ENCODE data around the gene BRPF3.

BRPF3 gene

GRCh38 chr6:36196113-36196879, at the start of gene BRPF3:
Gene BRPF3, plus strand, starts transcription at chr6:36196744. Its CDS starts 3,579 bp downstream, at chr6:36200323.
- peak; percentile 63 for DNase-seq

- DNase-seq, result no peak
These were observed 49.2 kb upstream of the BRPF3 start for GRCh38 chr6:36147294-36147693.

DNA sequence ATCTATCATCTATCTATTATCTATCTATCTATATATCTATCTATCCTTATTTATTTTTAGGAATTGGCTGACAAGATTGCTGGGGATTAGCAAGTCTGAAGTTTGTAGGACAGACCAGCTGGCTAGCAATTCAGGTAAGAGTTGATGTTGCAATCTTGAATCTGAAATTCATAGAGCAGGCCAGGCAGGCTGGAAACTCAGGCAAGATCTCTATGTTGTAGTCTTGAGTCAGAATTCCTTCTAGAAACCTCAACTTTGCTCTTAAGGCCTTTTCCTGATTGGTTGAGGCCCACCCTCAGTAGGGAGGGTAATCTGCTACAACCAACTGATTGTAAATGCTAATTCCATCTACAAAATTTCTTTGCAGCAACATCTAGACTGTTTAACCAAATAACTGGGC, 47.1 kb upstream of the BRPF3 start:
- DNase-seq, result no peak

DNA sequence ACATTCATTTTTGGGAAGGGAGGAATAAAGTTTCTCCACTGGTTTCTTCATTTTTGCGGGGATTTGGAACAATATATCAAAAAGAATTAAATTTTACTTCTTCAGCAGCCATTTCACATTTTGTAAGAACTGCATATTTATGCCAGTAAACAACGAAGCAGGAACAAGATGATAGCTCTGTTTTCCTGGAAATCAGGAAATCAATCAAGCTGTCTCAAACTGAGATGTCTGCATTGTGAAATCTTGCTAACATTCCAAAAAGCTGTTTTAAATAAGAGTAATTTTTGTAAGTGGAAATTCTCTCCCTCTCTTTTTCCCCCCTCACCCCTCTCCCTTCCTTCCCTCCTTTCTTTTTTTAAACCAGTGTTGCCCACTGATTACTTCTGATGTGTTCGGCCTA, 46.3 kb upstream of the BRPF3 start:
- no peak for DNase-seq

DNA sequence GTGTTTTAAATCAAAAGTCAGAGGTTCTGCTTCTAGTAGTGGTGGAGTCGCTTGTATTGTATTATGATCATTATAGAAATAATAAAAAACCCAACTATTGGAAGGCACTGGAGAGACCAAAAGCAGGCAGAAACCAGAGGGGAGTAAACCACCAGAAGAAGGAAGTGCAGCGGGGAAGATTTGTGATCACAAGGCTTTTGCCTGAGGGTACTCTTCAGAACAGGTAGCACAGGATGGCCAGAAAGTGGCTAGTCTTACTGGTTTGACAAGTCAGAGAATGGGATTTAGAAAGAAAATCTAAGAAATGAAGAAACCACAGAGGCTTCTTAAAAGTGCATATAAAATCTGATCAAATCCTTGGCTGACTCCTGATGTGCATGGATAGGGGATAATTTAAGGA, 42.3 kb upstream of the BRPF3 start:
- no peak for DNase-seq

GRCh38 chr6:36155662-36156061, 40.9 kb upstream of the BRPF3 start:
- DNase-seq, result no peak

GRCh38 chr6:36160147-36160760, 36.3 kb upstream of the BRPF3 start:
- peak; percentile 39 for DNase-seq

- DNase-seq, result no peak
These were observed 27.2 kb upstream of the BRPF3 start for GRCh38 chr6:36169023-36170007.

- no peak for DNase-seq
These were observed 25.8 kb upstream of the BRPF3 start for GRCh38 chr6:36170704-36171103.

- DNase-seq, result no peak
These were observed 25.0 kb upstream of the BRPF3 start for GRCh38 chr6:36171573-36171972.

DNA sequence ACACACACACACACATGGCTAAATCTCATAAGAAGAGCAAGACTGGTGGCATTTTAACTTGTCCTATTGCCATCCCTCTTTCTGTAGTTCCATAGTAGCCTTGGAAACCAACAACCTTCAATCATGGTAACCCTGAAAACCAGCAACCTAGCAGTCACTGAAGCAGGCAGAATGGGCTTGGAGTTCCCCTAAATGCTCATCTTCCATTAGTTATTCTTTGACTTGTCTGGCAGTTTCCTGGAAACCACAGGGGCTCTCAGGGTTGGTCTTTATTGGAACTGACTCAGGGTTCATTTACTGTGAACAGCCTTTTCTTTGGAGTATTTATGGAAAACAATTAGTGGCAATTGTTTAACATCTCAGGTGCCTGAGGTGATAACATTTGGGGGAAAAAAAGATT, 19.4 kb upstream of the BRPF3 start:
- no peak for DNase-seq

GRCh38 chr6:36178544-36178943, 18.0 kb upstream of the BRPF3 start:
- no peak for DNase-seq

- DNase-seq, result no peak
These were observed 16.4 kb upstream of the BRPF3 start for GRCh38 chr6:36180126-36180525.

DNA sequence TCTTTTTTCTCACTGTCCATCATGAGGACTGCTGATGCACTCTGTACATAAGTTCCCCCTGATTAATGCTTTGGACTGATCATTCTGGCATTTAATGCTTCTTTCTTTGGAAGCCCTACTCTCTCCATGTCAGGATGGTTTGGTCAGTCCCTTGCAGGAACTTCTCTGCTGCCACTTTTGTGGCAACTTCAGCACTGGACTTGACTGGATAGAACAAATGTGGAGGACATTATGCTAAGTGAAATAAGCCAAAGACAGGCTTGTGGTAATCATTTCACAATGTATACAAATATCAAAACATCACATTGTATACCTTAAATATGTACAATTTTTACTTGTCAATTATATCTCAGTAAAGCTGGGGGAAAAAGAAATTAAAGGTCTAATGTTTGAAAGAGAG, 12.2 kb upstream of the BRPF3 start:
- DNase-seq, result no peak

- no peak for DNase-seq
These were observed 10.3 kb upstream of the BRPF3 start for GRCh38 chr6:36186199-36186598.

GRCh38 chr6:36187446-36187845, 9.1 kb upstream of the BRPF3 start:
- DNase-seq, result no peak

GRCh38 chr6:36195471-36196112, 952 bp upstream of the BRPF3 start:
- no peak for DNase-seq

GRCh38 chr6:36196880-36197548, 470 bp downstream of the BRPF3 start:
- DNase-seq, result peak; percentile 96

DNA sequence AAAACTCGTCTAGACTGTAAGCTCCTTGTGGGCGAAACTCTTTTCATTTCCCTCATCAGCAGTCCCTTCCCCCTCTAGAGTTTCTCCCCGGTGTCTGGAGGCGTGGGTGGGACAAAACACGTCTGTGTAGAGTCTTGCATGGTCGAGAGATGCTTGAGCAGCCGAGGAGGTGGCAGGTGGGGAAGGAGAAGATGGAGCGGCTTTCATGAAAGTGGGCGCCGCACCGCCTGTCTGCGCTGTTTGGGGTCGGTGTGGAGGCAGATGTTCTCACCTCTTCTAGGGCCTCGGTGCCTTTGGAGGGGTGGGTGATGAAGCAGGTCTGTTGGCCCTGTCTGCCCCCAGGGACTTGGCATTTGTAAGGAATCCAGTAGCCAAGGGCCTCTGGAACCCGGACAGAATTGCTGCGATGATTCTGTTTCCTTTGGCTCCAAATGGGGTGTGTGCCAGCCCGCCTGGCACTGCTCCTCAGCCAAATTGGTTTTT, 1.2 kb downstream of the BRPF3 start:
- no peak for DNase-seq

DNA sequence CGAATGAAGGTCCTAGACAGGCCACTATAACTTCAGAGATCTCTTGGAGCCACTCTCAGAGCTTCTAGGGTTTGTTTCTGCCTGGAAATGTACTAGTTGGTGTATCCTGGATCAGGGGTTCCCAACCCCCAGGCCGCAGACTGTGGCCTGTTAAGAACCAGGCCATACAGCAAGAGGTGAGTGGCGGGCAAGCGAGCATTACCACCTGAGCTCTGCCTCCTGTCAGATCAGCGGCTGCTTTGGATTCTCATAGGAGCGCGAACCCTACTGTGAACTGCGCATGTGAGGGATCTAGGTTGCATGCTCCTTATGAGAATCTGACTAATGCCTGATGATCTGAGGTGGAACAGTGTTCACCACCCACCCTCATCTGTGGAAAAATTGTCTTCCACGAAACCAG, 2.4 kb downstream of the BRPF3 start:
- DNase-seq, result no peak

- DNase-seq, result no peak
These were observed 3.8 kb downstream of the BRPF3 start for GRCh38 chr6:36200154-36200891.
